ENCODE data around the gene FAM168A.
A peak's percentile ranks its signal among the peaks of the same experiment; 100 is the strongest.

The FAM168A gene

GRCh38 chr11:73430326-73430725 lies 167.6 kb downstream of the FAM168A start:
- DNase-seq = no peak

- DNase-seq = no peak
Measured at GRCh38 chr11:73429121-73429750, 168.7 kb downstream of the FAM168A start.

DNA sequence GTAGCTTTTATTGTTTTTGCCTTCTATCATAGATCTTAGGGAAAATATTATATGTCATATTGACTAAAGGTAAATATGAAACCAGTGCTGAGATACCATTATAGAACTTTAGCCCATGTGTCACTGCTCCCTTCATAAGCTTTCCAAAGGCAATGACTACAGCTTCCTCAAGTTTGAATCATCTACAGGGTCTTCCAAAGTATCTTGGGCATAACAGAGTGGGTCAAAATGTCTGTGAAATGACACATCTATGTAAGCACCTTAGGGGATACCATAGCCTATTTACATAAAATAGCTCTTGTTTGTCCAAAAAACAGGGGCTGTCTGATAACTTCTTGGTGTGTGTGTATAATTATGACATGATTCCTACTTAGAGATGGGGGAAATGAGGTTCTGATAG lies 169.2 kb downstream of the FAM168A start:
- no peak for DNase-seq

DNA sequence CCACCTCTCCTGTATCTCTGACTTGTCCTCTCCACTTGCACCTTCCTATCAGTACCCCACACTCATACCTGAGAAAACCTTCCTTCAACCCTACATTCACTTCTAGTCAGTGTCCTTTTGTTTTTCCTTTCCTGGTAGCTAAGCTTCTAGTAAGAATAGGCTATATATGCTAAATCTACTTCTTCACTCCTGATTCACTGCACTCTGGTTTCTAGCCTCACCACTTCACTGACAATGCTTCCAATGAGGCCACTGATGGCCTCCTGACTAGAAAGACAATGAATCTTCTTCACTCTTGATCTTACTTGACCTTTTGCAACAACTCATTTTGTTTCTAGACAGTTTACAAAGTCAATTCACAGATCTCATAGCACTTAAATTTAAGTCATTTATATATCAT lies 169.7 kb downstream of the FAM168A start:
- DNase-seq = no peak

DNA sequence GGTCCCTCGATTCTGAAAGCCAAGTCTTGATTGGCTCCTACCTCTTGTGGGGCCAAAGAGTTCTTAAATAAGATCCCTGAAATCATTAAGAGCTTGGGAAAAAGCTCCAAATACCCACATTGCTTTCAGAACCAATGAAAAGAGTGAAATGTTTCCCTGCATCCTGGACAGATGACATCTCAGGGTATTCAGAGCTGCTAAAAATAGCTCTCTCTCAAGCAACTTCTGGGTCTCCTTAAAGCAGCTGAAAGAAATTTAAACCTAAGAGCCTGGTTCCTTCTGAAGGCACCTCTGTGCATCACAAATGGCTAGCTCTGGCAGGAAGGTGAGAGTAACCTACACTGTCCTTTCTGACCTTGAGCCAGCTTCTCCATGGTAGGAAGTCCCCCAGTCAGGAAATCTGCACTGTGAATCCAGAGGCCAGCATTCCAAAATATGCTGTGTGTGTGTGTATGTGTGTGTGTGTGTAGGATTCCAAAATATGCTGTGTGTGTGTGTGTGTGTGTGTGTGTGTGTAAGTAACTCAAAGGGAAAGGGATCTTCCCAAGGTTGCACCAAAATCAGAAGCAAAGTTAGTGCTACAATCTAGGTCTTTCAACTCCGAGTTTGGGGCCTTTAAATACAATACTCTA lies 171.6 kb downstream of the FAM168A start:
- no peak for DNase-seq

DNA sequence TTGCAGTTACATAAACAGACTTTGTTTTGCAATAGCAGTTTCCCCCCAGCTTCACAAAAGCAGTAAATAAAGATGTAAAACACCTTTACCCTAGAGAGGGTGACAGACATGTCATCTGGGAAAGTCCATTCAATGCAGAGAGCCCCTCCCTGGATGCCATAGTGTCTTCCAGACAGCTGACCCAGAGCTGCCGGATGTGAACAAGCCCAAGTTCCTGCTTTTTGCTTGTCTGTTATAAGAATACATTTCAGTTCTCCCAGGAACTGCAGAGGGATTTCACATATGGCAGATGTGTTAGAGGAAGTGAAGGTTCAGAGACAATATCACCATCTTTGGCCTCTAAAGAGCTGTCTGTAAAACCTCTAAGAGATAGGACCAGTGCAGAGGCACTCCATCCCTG lies 172.8 kb downstream of the FAM168A start:
- DNase-seq = no peak

GRCh38 chr11:73423506-73423905 lies 174.4 kb downstream of the FAM168A start:
- no peak for DNase-seq

DNA sequence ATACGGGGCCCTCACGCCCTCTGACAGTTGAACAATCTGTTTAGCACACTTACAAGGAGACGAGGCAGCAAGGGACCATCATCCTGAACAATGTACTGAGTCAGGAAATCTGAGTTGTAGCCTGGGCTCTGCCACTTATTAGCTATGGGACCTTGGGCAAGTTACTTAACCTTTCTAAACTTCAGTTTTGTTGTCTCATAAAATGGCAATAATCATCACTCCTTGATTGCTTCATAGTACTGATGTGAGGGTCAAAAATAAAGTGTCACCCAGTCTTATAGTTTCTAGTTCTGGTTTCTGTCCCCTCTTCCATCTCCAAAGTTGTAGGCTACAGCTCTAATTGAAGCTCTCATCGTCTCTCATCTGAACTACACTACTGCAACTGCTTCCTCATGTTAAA lies 175.0 kb downstream of the FAM168A start:
- DNase-seq = no peak

DNA sequence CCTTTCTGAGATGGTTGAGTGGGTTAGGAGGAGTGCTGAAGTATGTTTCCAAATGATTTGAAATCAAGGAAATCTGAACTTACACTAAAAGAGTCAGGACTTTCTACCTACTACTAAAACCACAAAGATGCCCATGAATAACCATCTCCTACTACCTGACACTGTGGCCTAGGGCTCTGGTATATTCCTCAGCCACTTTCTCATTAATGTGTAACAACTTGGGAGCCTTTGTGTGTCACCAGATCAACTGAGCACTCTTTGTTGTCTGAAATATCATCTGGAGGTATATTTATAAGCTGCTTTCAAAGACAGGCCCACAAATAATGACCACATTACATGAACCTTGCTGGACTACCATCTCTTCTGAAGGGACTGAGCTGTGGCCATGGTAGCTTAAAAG lies 177.8 kb downstream of the FAM168A start:
- DNase-seq = no peak

DNA sequence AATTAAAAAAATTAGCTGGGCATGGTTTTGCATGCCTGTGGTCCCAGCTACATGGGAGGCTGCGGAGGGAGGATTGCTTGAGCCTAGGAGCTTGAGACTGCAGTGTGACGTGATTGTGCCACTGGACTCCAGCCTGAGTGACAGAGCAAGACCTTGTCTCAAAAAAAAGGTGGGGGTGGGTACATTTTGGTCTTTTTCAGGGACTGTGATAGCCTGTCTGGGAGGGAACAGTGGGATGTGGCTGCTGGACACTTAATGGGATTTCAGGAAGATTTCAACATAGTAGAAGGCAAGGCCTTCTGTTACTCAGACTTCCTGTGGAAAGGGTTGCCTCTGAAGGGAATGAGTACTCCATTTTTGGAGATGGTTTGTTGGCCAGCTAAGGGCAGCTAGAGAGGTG lies 181.1 kb downstream of the FAM168A start:
- DNase-seq = no peak

- DNase-seq = no peak
Measured at GRCh38 chr11:73415854-73416615, 181.9 kb downstream of the FAM168A start.

GRCh38 chr11:73414977-73415651 lies 182.8 kb downstream of the FAM168A start:
- DNase-seq = peak in 4 of 56 donors; percentile 13 to 27 (median 19)

DNA sequence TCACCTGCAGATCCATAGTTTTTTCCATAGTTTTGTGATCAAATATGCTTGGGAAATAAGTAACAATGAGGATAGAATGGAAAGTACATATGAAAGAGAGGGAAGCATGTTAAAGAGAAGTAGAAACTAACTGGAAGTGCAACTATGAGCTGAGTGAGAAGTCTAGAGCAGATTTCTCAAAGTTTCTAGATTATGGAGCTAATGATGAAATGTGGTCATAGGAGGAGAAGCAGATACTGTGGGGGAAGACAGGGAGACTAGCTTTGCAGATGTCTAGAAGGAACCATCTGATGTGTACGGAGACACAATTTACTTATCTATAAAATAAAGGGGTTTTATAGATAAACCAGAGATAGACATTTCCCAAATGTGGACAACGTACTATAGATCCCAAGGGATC lies 184.7 kb downstream of the FAM168A start:
- no peak for DNase-seq

- DNase-seq = no peak
Measured at GRCh38 chr11:73412308-73412707, 185.6 kb downstream of the FAM168A start.

GRCh38 chr11:73411031-73411430 lies 186.9 kb downstream of the FAM168A start:
- no peak for DNase-seq

DNA sequence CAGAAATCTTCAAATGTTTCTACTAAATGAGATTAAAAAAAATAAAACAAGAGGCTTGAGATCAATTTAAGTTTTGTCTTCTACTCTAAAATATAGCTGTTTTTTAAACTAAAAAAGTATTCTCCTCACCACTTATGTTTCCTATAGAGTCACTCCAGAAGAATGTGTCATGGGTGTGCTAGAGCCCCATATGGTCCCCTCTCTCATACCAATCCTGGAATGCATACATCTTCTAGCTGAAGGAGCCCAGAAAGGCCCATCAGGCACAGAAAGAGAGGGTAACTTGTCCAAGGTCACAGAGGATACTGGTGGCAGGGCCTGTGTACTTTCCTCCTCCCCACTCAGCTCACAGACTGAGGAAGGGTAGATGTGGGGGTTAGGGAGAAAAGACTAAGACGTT lies 187.3 kb downstream of the FAM168A start:
- DNase-seq = no peak

- no peak for DNase-seq
Measured at GRCh38 chr11:73409431-73409830, 188.5 kb downstream of the FAM168A start.

DNA sequence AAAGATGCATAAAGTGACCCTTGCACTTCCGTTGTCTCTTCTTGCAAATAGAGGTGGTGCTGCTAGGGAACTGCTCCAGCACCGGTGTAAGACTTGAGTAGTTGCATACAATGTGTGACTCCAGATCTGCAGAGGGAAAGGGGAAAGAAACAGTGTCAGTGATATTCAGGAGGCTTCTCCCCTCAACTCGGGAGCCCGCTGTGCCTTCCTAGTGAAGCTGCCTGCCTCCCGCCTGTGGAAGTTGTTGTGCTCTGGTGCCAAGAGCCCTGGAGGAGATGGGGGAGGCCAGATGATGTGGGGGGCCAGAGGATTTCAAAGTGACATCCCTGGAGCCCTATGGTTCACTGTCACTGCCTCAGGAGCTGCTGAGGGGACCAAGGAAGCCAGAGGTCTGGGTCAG lies 191.3 kb downstream of the FAM168A start:
- no peak for DNase-seq

DNA sequence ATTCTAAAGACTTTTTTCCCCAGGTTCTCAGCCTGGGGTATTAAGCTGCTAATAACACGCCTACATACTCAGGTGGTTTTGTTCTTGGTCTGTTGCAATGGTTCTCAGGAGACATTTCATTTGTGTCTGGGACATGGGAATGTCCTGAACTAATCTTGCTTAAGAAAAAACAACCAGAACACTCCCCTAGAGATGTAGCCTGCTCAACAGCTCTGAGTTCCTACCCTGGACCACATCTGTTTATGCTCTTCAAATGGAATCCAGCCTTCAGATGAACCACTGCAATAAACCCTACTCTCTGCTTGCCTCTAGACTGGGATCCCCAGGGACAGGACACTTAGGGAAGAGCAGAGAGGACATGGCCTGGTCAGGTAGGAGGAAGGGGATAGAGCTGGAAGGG lies 191.8 kb downstream of the FAM168A start:
- DNase-seq = no peak

- no peak for DNase-seq
Measured at GRCh38 chr11:73405146-73405510, 192.8 kb downstream of the FAM168A start.

DNA sequence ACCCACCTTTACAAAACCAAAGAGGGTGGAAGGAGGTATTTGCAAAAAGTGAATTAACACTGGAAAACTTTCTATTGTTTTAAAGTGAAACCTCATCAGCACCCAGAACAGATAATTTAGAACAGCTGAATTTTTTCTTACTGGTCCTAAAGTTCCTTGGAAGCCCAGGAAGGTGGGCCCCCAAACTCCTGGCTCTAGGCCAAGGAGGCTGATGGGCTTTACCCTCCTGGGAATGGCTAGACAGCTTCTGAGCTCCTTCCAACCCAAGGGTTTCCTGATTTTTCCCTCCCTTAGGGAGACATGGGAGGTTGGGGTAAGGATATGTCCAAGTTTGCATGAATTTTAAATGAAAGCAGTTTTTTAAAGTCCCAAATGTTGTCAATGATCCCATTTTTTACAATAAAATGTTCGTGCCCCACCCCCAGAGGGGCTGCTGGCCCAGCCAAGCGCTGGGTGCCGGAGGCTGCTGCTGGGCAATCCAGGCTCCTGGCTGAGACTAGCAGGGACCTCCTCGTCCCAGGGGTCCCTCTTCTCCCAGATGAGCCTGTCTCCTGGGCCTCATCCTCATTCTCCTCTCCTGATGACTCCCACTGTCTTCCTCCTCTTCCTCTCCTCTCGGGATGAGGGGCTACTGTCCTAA lies 193.3 kb downstream of the FAM168A start:
- DNase-seq = no peak

DNA sequence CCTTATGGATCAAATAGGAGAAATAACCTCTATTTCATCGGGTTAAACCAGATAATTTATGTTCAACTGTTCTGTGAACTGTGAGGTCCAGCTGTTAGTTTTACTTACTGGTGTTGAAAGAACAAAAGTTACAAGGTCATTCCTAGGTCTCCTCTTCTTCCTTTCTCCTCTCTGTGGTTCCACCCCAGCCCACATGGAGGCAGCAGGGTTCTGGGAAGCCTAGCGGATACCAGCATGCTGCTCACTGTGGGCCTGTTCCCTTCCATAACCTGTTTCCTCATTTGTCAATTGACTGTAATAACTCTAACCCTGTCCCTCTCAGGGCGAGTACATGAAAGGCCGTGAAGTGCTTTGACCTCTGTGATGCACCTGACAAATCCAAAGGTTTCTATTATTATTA lies 193.9 kb downstream of the FAM168A start:
- peak in 41 of 56 donors; percentile 13 to 77 (median 48) for DNase-seq
